HT-29 (cell line): Measurements from ENCODE around the gene NNAT. TPM values are rescaled to one million over a fixed set of nuclear protein-coding genes. Genes with fewer than 3 reads are reported as not detected.
A peak's percentile ranks its signal among the peaks of the same experiment; 100 is the strongest.

Source experiments
- DNase-seq: peaks from one replicate; pipeline ENCODE4 v3.0.0-alpha.2; 2015; ENCODE audit warnings: low spot score
- total RNA-seq: library from RNA; depleted of rRNA; stranded (reverse); fragments of >200 nt; shearing (Covaris generic); gene quantifications from 2 replicates; pipeline ENCODE4 v1.2.3, GENCODE V29; 2014

NNAT gene
- total RNA-seq, 1 experiment from 2014 or later, result 2.1 TPM

DNA sequence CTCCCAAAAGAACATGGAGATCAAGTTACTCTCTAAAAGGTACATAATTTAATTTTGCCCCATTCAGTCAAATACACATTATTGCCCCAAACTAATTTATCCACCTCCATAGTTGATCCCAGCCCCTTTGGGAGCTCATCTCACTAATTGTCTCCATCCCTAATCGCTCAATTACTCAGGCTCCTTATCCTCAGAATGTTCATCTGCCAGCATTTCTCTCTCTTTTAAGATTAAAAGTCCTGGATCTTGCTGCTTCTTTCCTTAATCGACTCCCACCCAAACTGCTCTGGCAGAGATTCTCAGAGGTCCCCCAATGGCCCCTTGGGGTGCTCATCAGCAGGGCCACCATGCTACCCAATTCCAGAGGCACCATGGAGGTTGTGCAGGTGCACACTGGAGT, 18.4 kb upstream of the NNAT start:
- no peak for DNase-seq

GRCh38 chr20:37503256-37503927, 17.7 kb upstream of the NNAT start:
- DNase-seq, result no peak

DNA sequence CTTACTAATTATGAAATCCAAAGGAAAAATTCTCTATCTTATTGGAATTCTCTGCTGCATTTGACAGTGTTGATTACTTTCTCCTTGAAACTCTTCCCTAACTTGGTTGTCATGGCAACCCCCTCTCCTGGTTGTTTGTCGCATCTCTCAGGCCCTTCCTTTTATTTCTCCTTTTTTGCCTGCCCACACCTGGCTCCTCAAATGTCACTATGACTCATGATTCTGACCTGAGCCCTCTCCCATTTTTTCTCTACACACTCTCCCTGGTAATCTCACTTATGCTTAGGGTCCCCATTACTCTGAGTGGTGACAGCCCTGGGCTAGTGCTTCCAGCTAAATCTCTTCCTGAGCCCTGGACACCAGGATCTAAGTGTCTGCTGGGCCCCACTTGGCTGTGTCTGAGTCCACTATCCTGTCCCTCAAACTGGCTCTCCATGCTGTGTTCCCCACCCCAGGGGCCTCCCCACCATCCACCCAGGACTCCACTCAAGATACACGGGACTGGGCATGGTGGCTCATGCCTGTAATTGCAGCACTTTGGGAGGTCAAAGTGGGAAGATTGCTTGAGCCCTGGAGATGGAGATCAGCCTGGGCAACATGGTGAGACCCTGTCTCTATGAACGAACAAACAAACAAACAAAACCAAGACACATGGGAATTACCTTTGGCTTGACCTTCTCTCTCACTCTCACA, 16.5 kb upstream of the NNAT start:
- DNase-seq, result no peak

GRCh38 chr20:37505263-37506151, 15.5 kb upstream of the NNAT start:
- DNase-seq, result no peak

GRCh38 chr20:37506152-37506725, 14.8 kb upstream of the NNAT start:
- peak; percentile 34 for DNase-seq

- no peak for DNase-seq
Measured at GRCh38 chr20:37510226-37510625, 10.8 kb upstream of the NNAT start.

GRCh38 chr20:37511610-37512275, 9.3 kb upstream of the NNAT start:
- DNase-seq, result no peak

DNA sequence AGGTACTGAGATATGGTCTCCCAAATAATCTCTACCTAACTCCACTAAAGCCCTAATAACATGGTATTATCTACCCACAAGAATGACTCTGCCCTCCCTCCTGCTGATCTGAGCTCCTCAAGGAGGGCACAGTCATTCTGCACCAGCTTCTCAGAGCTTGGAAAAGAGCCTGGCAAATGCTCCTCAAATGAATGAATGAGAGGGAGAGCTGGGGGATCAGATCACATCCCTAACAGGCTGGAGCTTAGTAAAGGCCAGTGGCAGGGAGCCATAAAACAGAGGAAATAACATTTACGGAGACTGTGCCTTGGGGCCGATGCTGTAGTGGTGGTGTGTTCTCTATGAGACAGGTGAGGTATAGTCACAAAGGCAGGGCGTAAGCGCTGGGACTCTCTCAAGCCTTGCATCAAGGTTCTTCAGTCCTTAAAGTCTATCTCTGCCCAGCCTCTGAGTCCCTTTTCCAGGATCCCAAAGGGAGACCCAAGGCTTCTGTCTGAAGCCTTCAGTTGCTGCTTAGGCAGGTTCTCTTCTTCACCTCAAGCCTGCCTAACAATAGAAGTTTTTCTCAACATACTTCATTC, 7.2 kb upstream of the NNAT start:
- DNase-seq, result no peak

GRCh38 chr20:37515876-37516275, 5.2 kb upstream of the NNAT start:
- DNase-seq, result no peak

DNA sequence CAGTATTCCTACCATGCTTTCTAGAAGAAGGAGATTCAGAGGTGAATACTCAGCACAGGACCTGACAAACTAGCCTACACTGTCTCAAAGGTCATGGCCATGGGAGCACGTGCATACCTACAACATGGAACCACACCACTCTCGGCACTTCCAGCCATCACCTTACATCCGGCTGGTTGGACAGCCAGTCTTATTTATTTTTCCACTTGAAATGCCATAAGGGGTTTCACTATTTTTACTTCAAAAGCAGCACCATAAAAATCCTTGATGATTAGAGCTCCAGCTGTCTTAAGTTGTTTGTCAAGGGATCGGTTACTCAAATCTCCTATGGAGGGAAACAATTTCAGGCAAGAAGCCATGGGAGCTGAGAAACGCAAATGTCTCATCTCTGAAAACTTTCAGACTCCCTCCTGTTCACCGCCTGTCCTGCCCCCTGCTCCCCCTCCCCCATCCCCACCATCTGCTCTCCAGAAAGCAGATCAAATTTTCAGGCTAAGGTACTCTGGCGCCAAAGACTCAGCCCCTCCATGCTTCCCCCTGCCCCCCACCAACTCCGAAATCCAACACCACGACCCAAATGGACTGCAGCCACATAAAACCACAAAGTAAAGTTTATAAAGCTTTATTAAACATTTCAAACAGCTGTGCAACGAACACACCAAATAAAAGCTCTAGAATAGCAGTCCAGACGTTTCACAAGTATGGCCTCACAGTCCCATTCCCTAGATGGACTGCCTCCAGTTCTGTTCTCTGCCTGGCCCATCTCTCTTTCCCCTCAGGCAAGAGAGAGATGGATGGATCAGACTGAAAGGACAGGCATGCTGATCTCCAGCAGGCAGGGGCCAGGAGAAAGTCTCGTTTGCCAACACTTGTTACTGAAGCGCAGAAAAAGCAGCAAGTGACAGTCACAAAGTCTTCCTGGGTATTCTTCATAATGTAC, 4.0 kb upstream of the NNAT start:
- DNase-seq, result no peak

DNA sequence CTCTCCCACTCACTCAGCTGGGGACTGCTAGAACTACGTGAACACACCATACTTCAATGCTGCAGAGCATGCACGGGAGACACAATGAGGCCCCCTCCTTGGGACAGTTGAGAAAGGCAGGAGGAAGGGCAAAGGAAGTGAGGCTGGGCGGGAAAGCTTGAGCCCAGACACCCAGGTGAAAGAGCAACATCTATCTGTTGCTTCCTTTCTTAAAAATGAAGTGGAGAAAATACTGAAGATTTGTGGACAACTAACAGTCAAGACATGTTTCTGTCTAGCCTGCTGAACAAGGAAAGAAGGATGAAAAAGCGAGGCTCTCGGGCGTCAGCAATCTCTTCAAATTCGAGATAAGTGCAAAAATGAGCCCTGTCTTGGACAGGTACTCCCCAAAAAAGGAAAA, 3.0 kb upstream of the NNAT start:
- DNase-seq, result no peak

GRCh38 chr20:37518606-37519507, 2.2 kb upstream of the NNAT start:
- DNase-seq, result no peak

- no peak for DNase-seq
Measured at GRCh38 chr20:37519508-37520418, 1.3 kb upstream of the NNAT start.

DNA sequence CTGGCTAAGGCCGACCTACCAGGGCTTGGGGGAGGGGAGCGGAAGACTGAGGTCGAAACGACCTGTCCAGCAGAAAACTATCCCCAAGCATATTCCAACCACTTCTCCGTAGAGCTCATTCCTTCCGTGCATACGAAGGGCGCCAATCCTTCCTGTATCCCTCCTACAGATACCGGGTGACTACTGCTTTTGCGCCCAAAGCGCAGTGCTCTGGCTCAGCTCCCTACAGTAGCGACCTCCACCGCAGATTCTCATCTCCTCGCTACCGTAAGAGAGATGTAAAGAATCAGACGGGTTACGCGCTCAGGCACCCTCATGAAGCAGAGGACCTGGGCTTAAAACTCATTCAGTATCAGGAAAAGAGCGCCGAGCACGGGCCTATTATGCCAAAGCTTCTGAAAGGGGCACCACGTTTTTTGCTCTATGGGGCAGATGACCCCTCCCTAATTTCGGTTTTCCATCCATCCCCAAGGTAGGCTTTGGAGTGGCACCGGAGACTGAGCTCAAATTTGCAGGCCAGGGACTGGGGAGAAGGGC, 563 bp upstream of the NNAT start:
- DNase-seq, result no peak

DNA sequence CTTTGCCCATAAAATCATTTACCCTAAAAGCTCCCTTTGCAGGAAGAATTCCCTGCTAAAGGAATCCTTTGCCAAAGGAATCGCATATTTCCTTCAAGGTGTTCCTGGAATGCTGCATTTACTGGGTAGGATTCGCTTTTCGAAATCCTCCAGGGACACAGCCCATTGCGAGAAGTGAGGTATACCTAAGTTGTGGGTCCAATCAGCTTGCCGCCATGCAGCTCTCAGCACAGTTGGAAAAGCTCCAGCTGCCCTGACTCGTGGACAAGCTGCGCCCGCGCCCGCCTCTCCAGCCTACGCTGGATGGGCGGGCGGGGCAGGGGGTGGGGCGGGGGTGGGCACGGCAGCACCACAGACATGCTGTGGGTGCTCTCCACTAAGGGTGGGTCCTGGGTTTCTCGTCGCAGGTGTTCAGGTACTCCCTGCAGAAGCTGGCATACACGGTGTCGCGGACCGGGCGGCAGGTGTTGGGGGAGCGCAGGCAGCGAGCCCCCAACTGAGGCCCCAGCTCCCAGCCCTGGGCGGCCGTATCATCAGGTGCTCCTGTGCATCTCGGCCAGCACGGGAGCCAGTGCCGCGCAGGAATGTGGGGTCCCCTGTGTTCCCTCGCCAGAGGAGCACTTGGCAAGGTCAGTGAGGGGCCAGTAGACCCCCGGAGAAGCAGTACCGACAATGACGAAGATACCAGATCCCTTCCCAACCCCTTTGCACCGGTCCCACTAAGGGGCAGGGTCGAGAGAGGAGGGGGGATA, 1.4 kb downstream of the NNAT start:
- DNase-seq, result peak; percentile 93

- no peak for DNase-seq
Measured at GRCh38 chr20:37523012-37523391, 2.0 kb downstream of the NNAT start.
